MM.1S (cell line): ENCODE measurements around the gene CDK5.

ENCODE experiments used
- EZH2phosphoT487 ChIP-seq: fragments of 300-600 bp; sonication (generic); IDR thresholded peaks from 2 replicates; pipeline ENCODE4 v1.6.1; 2018; ENCODE audit warnings: antibody characterized with exemption, low read length
- TF ChIP-seq, protein P1 (sequence below): fragments of 300-600 bp; sonication (generic); IDR thresholded peaks from 2 replicates; pipeline ENCODE4 v1.5.1; 2016; ENCODE audit warnings: antibody characterized with exemption, low read length, mixed read lengths

DNA sequence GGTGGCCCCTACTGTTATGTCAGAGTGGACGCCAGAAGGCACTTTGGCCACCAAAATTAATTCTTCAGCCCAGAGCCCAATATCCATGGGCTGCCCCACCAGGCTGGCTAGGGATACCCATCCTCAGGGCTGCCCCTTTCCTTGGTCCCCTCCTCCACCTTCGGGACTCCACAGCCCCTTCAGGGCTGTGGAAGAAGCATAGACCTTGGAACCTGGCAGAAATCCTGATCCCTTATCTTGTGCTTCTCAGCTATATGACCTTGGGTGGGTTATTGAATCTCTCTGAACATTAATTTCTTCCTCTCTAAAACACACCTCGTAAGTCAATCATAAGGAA is 26.1 kb upstream of the CDK5 start:
- TF ChIP-seq, protein P1, sequence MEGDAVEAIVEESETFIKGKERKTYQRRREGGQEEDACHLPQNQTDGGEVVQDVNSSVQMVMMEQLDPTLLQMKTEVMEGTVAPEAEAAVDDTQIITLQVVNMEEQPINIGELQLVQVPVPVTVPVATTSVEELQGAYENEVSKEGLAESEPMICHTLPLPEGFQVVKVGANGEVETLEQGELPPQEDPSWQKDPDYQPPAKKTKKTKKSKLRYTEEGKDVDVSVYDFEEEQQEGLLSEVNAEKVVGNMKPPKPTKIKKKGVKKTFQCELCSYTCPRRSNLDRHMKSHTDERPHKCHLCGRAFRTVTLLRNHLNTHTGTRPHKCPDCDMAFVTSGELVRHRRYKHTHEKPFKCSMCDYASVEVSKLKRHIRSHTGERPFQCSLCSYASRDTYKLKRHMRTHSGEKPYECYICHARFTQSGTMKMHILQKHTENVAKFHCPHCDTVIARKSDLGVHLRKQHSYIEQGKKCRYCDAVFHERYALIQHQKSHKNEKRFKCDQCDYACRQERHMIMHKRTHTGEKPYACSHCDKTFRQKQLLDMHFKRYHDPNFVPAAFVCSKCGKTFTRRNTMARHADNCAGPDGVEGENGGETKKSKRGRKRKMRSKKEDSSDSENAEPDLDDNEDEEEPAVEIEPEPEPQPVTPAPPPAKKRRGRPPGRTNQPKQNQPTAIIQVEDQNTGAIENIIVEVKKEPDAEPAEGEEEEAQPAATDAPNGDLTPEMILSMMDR = no peak
- TF ChIP-seq EZH2phosphoT487 = no peak
